Neutrophil (primary cell): ENCODE data around the gene CNR2.
"Not testable (repeated sequence)": the region's sequence is repeated elsewhere in the genome, so short reads cannot be mapped to it uniquely, and the experiment has no call there.

Source experiments
- H3K27ac ChIP-seq: fragments of 200-600 bp; sonication (generic); 2 replicates; pipeline ENCODE4 v1.5.1; 2016; ENCODE audit warnings: mild to moderate bottlenecking, moderate library complexity
- H3K27me3 ChIP-seq: fragments of 200-600 bp; sonication (generic); 2 replicates; pipeline ENCODE4 v1.6.0; 2016; ENCODE audit warnings: mild to moderate bottlenecking
- H3K36me3 ChIP-seq: fragments of 200-600 bp; sonication (generic); 2 replicates; pipeline ENCODE4 v1.5.1; 2017
- H3K4me1 ChIP-seq, 2 experiments: fragments of 200-600 bp in 1 of 2; sonication (generic) in 1 of 2; 1 replicate in 1 of 2; 2 replicates in 1 of 2; pipeline versions ENCODE4 v1.5.1 to v1.6.1; 2013 to 2016; ENCODE audit warnings: low read depth in 1 of 2, low read length in 1 of 2, mild to moderate bottlenecking in 1 of 2, moderate library complexity in 1 of 2; ENCODE audit not compliant: control insufficient read depth in 1 of 2, insufficient read depth in 1 of 2
- H3K4me3 ChIP-seq, 2 experiments: fragments of 200-600 bp in 1 of 2; sonication (generic) in 1 of 2; 1 replicate in 1 of 2; 2 replicates in 1 of 2; pipeline ENCODE4 v1.5.1; 2013 to 2016; ENCODE audit warnings: low read depth in 1 of 2, low read length in 1 of 2, mild to moderate bottlenecking in 1 of 2, moderate library complexity in 1 of 2
- H3K9me3 ChIP-seq: fragments of 200-600 bp; sonication (generic); 2 replicates; pipeline ENCODE4 v1.5.1; 2016
- TF ChIP-seq, protein P1 (sequence below): fragments of 200-600 bp; sonication (generic); IDR thresholded peaks from 2 replicates; pipeline ENCODE4 v1.5.1; 2016; ENCODE audit warnings: antibody characterized with exemption

Gene CNR2

DNA sequence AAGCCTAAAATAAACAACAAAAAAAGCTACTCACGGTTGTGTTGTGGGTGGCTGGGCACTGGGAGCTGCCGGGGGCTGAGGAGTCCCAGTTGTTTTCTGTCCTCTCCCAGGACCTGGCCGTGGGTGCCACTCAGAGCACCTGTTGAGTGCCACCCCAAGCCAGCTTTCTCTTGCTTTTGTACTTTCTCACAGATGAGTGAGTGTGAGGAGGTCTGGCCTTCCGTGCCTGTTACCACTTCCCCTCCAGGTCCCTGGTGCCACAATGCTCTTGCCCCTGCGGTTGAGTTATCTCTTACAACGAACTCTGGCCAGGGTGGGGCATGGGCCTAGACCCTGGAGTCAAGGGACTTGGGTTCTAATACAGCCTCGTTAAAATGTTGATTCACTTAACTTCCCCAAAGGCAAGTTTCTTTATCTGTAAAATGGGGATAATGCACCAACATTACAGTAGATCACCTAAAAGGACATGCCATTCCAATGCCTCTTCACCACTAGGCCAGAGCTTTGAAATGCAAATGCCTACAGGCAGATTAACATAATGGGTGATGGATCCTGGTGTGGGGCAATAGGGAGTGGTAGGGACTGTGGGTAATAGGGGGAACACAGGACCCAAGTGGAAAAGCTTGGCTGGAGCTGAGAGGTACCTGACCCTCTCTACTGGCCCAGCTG lies at the start of gene CNR2:
TSS of gene CNR2 (minus strand) at position 151 of the 669 bp plus-strand sequence. CDS start 37,745 bp downstream, outside the sequence.
- TF ChIP-seq, protein P1, sequence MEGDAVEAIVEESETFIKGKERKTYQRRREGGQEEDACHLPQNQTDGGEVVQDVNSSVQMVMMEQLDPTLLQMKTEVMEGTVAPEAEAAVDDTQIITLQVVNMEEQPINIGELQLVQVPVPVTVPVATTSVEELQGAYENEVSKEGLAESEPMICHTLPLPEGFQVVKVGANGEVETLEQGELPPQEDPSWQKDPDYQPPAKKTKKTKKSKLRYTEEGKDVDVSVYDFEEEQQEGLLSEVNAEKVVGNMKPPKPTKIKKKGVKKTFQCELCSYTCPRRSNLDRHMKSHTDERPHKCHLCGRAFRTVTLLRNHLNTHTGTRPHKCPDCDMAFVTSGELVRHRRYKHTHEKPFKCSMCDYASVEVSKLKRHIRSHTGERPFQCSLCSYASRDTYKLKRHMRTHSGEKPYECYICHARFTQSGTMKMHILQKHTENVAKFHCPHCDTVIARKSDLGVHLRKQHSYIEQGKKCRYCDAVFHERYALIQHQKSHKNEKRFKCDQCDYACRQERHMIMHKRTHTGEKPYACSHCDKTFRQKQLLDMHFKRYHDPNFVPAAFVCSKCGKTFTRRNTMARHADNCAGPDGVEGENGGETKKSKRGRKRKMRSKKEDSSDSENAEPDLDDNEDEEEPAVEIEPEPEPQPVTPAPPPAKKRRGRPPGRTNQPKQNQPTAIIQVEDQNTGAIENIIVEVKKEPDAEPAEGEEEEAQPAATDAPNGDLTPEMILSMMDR, result no peak
- Histone ChIP-seq H3K27me3 (no peaks in the 10 kb centered on the region), H3K9me3 (no peaks in the 10 kb centered on the region), H3K4me3 (no peak within 1 kb of the TSS), H3K27ac (peak within 1 kb of the TSS; percentile 76), H3K4me1 (peaks cover 60 to 62% of the 10 kb centered on the region in 2 experiments), H3K36me3 (no peaks in the 10 kb centered on the region)

DNA sequence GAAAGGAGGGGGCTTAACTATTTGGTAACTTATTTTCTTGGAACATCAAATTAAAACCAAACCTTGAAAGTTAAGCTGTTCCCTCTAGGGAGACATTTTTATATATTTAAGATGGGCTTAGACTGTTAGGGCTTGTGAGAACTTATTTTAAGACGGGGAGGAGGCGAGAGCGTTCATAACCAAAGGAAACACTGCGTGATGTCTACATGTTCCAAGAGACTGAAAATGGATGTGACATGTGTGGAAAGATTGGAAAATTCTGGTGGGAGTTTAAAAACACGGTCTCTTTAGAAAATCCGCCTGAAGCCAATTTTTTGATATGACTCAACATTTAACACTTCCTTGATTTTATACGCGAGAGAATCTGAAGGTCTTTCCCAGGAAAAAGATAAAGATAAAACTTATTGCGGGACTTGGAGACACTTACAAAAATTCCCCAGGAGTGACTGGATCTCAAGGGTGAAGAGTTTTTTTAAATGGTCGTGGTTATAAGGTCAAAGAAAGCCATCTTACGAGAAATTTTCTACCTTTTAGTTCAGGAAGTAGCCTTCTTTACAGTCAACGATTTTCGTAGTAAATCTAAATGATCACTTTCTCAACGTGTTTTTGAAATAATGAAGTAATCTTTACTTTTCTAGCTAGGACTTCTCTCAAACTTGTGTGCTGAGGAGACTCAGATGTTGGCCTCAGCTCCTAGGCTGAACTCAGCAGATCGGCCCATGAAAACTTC lies 47.3 kb upstream of the CNR2 start:
- peak overlapping the region; percentile 95 for H3K27ac ChIP-seq
- peak overlapping the region; percentile 96 to 99 for H3K4me3 ChIP-seq
- TF ChIP-seq, protein P1, result no peak
- H3K4me1 ChIP-seq, result peaks cover 33 to 34% of the 10 kb centered on the region in 2 experiments
- no peaks in the 10 kb centered on the region for H3K9me3 ChIP-seq
- peaks cover 32% of the 10 kb centered on the region for H3K36me3 ChIP-seq
- H3K27me3 ChIP-seq, result no peaks in the 10 kb centered on the region

DNA sequence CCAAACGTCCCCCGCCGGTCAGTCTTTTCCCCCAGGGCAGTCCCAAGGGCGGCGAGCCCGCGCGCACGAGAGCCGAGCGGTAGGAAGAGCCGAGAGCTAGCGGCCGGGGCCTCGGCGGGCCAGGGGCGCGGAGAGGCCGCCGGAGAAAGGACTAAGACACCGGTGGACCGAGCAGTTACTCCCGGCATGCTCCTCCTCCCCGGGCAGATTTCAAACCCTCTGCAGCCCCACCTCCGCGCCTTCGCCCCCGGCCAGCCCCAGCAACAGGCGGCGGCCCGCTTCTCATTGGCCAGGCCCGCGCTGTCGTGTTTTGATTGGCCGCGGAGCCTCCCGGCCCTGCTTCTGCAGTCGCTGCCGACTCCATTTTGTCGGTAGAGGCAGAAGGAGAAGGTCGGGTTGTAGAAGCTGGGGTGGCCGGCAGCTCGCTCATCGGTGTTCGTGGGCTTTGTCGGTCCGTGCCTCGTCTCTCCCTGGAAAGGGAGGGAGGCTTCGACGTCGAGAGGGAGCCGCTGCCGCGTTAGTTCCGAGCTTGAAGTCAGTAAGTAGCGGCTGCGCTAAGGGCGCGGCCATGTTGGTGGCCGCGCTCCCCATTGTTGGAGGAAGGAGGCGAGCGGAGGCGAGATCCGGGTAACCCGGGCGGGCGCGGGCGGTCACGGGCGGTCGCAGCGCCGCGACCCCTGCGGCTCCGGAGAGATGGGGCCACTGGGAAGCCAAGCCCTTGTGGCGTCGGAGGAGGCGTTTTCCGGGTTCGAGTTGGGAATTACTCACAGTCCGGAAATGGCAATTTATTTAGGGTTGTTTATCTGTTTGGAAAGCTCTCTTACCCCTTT lies 46.5 kb upstream of the CNR2 start, which contains the start of gene PNRC2:
TSS of gene PNRC2 (plus strand) at position 368 of the 830 bp plus-strand sequence. CDS start 1,630 bp downstream, outside the sequence.
- H3K27ac ChIP-seq, result peak within 1 kb of the TSS; percentile 95
- peaks cover 25% of the 10 kb centered on the region for H3K36me3 ChIP-seq
- H3K4me3 ChIP-seq, result peak within 1 kb of the TSS; percentile 96 to 99
- no peaks in the 10 kb centered on the region for H3K9me3 ChIP-seq
- TF ChIP-seq, protein P1, result peak; percentile 57
- H3K4me1 ChIP-seq, result peaks cover 41 to 42% of the 10 kb centered on the region in 2 experiments
- no peaks in the 10 kb centered on the region for H3K27me3 ChIP-seq

DNA sequence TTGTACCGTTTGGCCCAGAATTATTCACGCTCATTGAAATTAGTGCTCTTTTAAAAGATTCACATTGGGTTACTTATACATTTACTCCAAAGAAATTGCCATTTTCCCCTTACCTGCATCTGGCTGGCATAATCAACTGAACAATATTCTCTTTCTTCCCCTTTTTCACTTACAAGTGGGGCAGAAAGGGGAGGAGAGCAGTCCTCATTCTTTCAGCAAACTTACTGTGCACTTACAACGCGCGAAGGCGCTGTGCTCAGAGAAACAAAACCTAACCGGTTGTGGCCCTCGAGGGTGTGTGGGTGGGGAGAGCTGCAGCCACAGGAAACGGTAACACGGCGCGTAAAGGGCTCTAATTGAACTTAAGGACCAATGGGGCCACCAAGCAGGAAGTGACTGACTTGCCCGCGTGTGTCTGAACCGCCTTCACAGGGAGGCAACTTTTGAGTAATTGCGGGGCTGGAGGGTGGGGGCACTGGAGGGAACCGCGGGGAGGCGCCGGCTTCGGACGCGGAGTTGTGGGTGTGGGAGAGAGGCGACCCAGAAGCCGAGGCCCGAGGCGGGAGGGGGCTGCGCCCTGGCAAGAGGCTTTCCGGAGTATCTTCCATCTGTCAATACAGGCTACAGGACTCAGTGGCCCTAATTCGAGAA lies 45.8 kb upstream of the CNR2 start:
- Histone ChIP-seq H3K27me3 (no peaks in the 10 kb centered on the region), H3K36me3 (peaks cover 17% of the 10 kb centered on the region), H3K9me3 (no peaks in the 10 kb centered on the region), H3K4me1 (peaks cover 43 to 44% of the 10 kb centered on the region in 2 experiments), H3K27ac (peak overlapping the region; percentile 95), H3K4me3 (peak overlapping the region; percentile 96 to 99)
- TF ChIP-seq, protein P1, result no peak

DNA sequence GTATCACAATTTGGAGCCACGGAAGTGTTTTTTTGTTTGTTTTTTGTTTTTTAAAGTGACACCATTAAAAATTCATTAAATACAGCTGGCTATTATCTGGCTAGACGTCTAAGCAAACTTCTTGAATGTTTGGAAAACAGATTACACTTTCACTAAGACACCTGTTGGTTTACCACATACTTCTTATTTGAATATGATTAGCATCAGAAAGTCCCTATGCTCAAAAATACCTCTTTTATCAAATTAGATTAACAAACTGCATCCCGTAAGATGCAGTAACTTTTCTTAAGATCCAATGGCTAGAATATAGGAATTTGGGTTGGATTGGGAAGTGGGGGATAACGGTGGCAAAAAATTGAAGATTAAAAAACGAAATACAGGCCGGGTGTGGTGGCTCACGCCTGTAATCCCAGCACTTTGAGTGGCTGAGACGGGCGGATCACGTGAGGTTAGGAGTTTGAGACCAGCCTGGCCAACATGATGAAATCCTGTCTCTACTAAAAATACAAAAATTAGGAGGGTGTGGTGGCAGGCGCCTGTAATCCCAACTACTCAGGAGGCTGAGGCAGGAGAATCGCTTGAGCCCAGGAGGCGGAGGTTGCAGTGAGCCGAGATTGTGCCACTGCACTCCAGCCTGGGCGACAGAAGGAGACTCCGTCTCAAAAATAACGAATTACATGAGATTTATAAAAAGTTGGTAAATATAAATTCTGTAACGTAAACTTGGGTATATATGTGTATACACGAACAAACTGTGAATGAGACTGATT lies 45.1 kb upstream of the CNR2 start:
- peaks cover 43 to 44% of the 10 kb centered on the region in 2 experiments for H3K4me1 ChIP-seq
- peak overlapping the region; percentile 95 for H3K27ac ChIP-seq
- H3K27me3 ChIP-seq, H3K9me3 ChIP-seq: not testable (repeated sequence)
- peak overlapping the region; percentile 96 to 99 for H3K4me3 ChIP-seq
- H3K36me3 ChIP-seq, result peaks cover 12% of the 10 kb centered on the region
